GM23338 (cell line): ENCODE data around the gene APOBEC2.

Source experiments
- CREB1 ChIP-seq: fragments of 250-450 bp; sonication (Bioruptor Pico); IDR thresholded peaks from 2 replicates; pipeline ENCODE4 v1.5.0; 2020; ENCODE audit warnings: low read depth, mild to moderate bottlenecking, moderate library complexity
- CTCF ChIP-seq, 2 experiments: fragments of 200-600 bp in 1 of 2; sonication (generic) in 1 of 2; conservative IDR thresholded peaks; 2 replicates each; pipeline versions ENCODE4 v1.5.1 to v1.6.1; 2016 to 2017; ENCODE audit warnings: antibody characterized with exemption in 2 of 2, low read depth in 2 of 2, mild to moderate bottlenecking in 2 of 2, moderate library complexity in 1 of 2
- ETS1 ChIP-seq: IDR thresholded peaks from 2 replicates; pipeline ENCODE4 v1.6.1; 2016; ENCODE audit warnings: antibody characterized with exemption
- EZH2 ChIP-seq: fragments of 200-600 bp; sonication (generic); IDR thresholded peaks from one replicate; pipeline ENCODE4 v1.8.0; 2017; ENCODE audit warnings: antibody characterized with exemption, mild to moderate bottlenecking, low read depth; ENCODE audit not compliant: unreplicated experiment
- EZH2phosphoT487 ChIP-seq: fragments of 200-600 bp; sonication (generic); IDR thresholded peaks from one replicate; pipeline ENCODE4 v1.8.1; 2018; ENCODE audit warnings: antibody characterized with exemption; ENCODE audit not compliant: unreplicated experiment
- NANOG ChIP-seq: IDR thresholded peaks from 2 replicates; pipeline ENCODE4 v1.6.1; 2016; ENCODE audit warnings: antibody characterized with exemption, borderline replicate concordance
- POLR2AphosphoS5 ChIP-seq: IDR thresholded peaks from 2 replicates; pipeline ENCODE4 v1.6.1; 2016; ENCODE audit warnings: antibody characterized with exemption, low read depth
- REST ChIP-seq: IDR thresholded peaks from one replicate; pipeline ENCODE4 v1.6.1; 2018; ENCODE audit warnings: antibody characterized with exemption; ENCODE audit not compliant: unreplicated experiment
- STAT1 ChIP-seq: IDR thresholded peaks from one replicate; pipeline ENCODE4 v1.6.1; 2016; ENCODE audit warnings: antibody characterized with exemption; ENCODE audit not compliant: unreplicated experiment
- ZNF114 ChIP-seq: fragments of 250-450 bp; sonication (Bioruptor Pico); IDR thresholded peaks from 2 replicates; pipeline ENCODE4 v1.5.0; 2020; ENCODE audit warnings: mild to moderate bottlenecking, moderate library complexity
- ZNF331 ChIP-seq: fragments of 250-450 bp; sonication (Bioruptor Pico); IDR thresholded peaks from 2 replicates; pipeline ENCODE4 v1.5.0; 2020; ENCODE audit warnings: low read depth, mild to moderate bottlenecking, moderate library complexity

- no peak for TF ChIP-seq CTCF (conservative IDR thresholded peaks at IDR 0.05; ENCODE audit: low read depth in 2 of 2)
- TF ChIP-seq POLR2AphosphoS5 = no peak
- no peak for TF ChIP-seq EZH2
- TF ChIP-seq EZH2phosphoT487 = no peak
- TF ChIP-seq STAT1 = no peak
- TF ChIP-seq ZNF114 (CRISPR knock-in tag) = no peak
- TF ChIP-seq REST = no peak
- no peak for TF ChIP-seq ZNF331 (CRISPR knock-in tag)
- TF ChIP-seq ETS1 = no peak
- TF ChIP-seq CREB1 (CRISPR knock-in tag) = no peak
- no peak for TF ChIP-seq NANOG
Observed at GRCh38 chr6:41040940-41041536, 12.0 kb upstream of the APOBEC2 start.
